ENCODE measurements around the gene CSTF2T.

Gene CSTF2T

DNA sequence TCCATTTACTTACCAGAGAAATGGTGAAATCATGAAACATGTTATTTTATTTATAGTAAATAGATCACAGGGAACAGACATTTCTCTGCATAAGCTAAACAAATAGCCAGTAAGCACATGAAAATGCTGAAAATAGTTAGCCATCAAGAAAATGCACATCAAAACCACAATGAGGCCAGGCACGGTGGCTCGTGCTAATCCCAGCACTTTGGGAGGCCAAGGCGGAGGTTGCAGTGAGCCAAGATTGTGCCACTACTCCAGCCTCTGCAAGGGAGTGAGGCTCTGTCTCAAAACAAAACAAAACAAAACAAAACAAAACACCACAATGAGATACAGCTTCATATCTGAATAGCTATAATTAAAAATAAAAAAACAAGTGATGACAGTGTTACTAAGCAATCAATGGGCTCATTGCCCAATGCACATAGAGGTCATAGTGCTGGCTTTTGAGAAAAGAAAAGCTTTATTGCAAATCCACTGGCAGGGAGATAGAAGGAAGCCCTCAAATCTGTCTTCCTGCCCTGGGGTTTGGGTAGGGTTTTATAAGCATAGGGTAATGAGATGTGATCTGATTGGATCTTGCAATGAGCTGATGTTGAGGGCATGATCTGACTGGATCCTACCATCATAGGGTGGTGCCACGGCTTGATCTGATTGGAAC is 16.2 kb downstream of the CSTF2T start:
- H2BK120ac ChIP-seq (ENCODE audit: low read depth, low read length) = no peak overlapping the region
- H2AFZ ChIP-seq (ENCODE audit: low read depth, low read length) = no peak overlapping the region
- H3K4me3 ChIP-seq (ENCODE audit: insufficient read depth in 1 of 2, low read depth in 1 of 2, low read length in 2 of 2) = peak overlapping the region in 1 of 2 experiments; percentile 37
- H3K36me3 ChIP-seq (ENCODE audit: control insufficient read depth in 1 of 2, insufficient read depth in 2 of 2, low read depth in 1 of 2, low read length in 2 of 2) = no peaks in the 10 kb centered on the region
- H3K9ac ChIP-seq (ENCODE audit: low read length) = peak overlapping the region; percentile 52
- H3K27ac ChIP-seq (ENCODE audit: low read length, poor library complexity, severe bottlenecking) = no peak overlapping the region
- no peaks in the 10 kb centered on the region for H3K79me1 ChIP-seq (replicated peaks; ENCODE audit: low read length, poor library complexity, severe bottlenecking)
- no peaks in the 10 kb centered on the region for H3K27me3 ChIP-seq (ENCODE audit: control insufficient read depth in 1 of 2, insufficient read depth in 1 of 2, low read length in 2 of 2)
- H3K4me2 ChIP-seq (ENCODE audit: low read length, poor library complexity, severe bottlenecking) = no peak overlapping the region
- no peak overlapping the region for H2BK12ac ChIP-seq (ENCODE audit: low read length in 2 of 2)
- H3K4me1 ChIP-seq (ENCODE audit: control insufficient read depth, insufficient read depth, low read depth, low read length) = no peaks in the 10 kb centered on the region
- H3K14ac ChIP-seq (ENCODE audit: low read length in 2 of 2) = peak overlapping the region in 1 of 2 experiments; percentile 84
- WGBS = 73% methylated on average over 4 of the region's 4 CpGs
- no peak overlapping the region for H4K8ac ChIP-seq (ENCODE audit: low read length)
- H3K4ac ChIP-seq (ENCODE audit: low read depth in 1 of 2, low read length in 2 of 2) = no peak overlapping the region
- no peak overlapping the region for H3K23ac ChIP-seq (ENCODE audit: low read length in 2 of 2)
- H2AK5ac ChIP-seq (ENCODE audit: low read length, severe bottlenecking) = no peak overlapping the region
- H2BK5ac ChIP-seq (ENCODE audit: low read depth, low read length, poor library complexity, severe bottlenecking) = no peak overlapping the region
- no peak overlapping the region for H2BK15ac ChIP-seq (ENCODE audit: low read depth, poor library complexity, severe bottlenecking)
- no peaks in the 10 kb centered on the region for H3K9me3 ChIP-seq (ENCODE audit: control insufficient read depth, low read length)
- H4K91ac ChIP-seq (ENCODE audit: low read length) = no peak overlapping the region
- H3K18ac ChIP-seq (ENCODE audit: low read depth in 1 of 2, low read length in 2 of 2) = peak overlapping the region in 1 of 2 experiments; percentile 21
- DNase-seq = peak; percentile 63

GRCh38 chr10:51679841-51680240 is 19.6 kb downstream of the CSTF2T start:
- no peak for DNase-seq
- H2BK15ac ChIP-seq (ENCODE audit: low read depth, poor library complexity, severe bottlenecking) = no peak overlapping the region
- H4K8ac ChIP-seq (ENCODE audit: low read length) = no peak overlapping the region
- H3K9me3 ChIP-seq (ENCODE audit: control insufficient read depth, low read length) = no peaks in the 10 kb centered on the region
- no peak overlapping the region for H3K4me3 ChIP-seq (ENCODE audit: insufficient read depth in 1 of 2, low read depth in 1 of 2, low read length in 2 of 2)
- H3K36me3 ChIP-seq (ENCODE audit: control insufficient read depth in 1 of 2, insufficient read depth in 2 of 2, low read depth in 1 of 2, low read length in 2 of 2) = no peaks in the 10 kb centered on the region
- H4K91ac ChIP-seq (ENCODE audit: low read length) = no peak overlapping the region
- H2AK5ac ChIP-seq (ENCODE audit: low read length, severe bottlenecking) = no peak overlapping the region
- no peak overlapping the region for H3K14ac ChIP-seq (ENCODE audit: low read length in 2 of 2)
- H2AFZ ChIP-seq (ENCODE audit: low read depth, low read length) = no peak overlapping the region
- H3K23ac ChIP-seq (ENCODE audit: low read length in 2 of 2) = no peak overlapping the region
- H3K9ac ChIP-seq (ENCODE audit: low read length) = no peak overlapping the region
- H3K4ac ChIP-seq (ENCODE audit: low read depth in 1 of 2, low read length in 2 of 2) = no peak overlapping the region
- H3K27ac ChIP-seq (ENCODE audit: low read length, poor library complexity, severe bottlenecking) = no peak overlapping the region
- no peak overlapping the region for H2BK120ac ChIP-seq (ENCODE audit: low read depth, low read length)
- H3K4me2 ChIP-seq (ENCODE audit: low read length, poor library complexity, severe bottlenecking) = no peak overlapping the region
- H3K79me1 ChIP-seq (replicated peaks; ENCODE audit: low read length, poor library complexity, severe bottlenecking) = no peaks in the 10 kb centered on the region
- H2BK12ac ChIP-seq (ENCODE audit: low read length in 2 of 2) = no peak overlapping the region
- no peaks in the 10 kb centered on the region for H3K27me3 ChIP-seq (ENCODE audit: control insufficient read depth in 1 of 2, insufficient read depth in 1 of 2, low read length in 2 of 2)
- WGBS = 66% methylated on average over 5 of the region's 6 CpGs
- H2BK5ac ChIP-seq (ENCODE audit: low read depth, low read length, poor library complexity, severe bottlenecking) = no peak overlapping the region
- no peak overlapping the region for H3K18ac ChIP-seq (ENCODE audit: low read depth in 1 of 2, low read length in 2 of 2)
- H3K4me1 ChIP-seq (ENCODE audit: control insufficient read depth, insufficient read depth, low read depth, low read length) = no peaks in the 10 kb centered on the region

DNA sequence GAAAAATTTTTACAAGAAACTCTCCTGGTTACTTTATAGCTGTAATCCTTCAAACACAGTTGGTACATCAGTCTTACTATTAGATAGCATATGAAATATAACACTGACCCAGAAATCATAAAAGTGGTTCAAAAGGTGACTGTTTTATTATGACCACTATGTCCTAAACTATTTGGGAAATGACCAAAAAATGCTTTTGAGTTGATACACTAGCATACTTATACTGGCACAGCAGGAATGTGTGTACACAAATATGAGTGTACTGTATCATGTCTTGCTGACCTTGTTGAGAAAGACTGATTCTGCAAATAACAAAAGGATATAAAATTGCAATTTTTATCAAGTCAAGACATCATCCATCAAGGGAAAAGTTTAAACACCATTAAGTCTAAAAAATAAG is 24.3 kb downstream of the CSTF2T start:
- Histone ChIP-seq H3K9me3 (ENCODE audit: control insufficient read depth, low read length) (peaks cover 20% of the 10 kb centered on the region), H3K18ac (ENCODE audit: low read depth in 1 of 2, low read length in 2 of 2) (no peak overlapping the region), H2BK5ac (ENCODE audit: low read depth, low read length, poor library complexity, severe bottlenecking) (no peak overlapping the region), H2AK5ac (ENCODE audit: low read length, severe bottlenecking) (no peak overlapping the region), H3K4ac (ENCODE audit: low read depth in 1 of 2, low read length in 2 of 2) (no peak overlapping the region), H3K4me1 (ENCODE audit: control insufficient read depth, insufficient read depth, low read depth, low read length) (no peaks in the 10 kb centered on the region), H2BK15ac (ENCODE audit: low read depth, poor library complexity, severe bottlenecking) (no peak overlapping the region), H2BK120ac (ENCODE audit: low read depth, low read length) (no peak overlapping the region), H3K27ac (ENCODE audit: low read length, poor library complexity, severe bottlenecking) (no peak overlapping the region), H4K91ac (ENCODE audit: low read length) (no peak overlapping the region), H2AFZ (ENCODE audit: low read depth, low read length) (no peak overlapping the region), H3K9ac (ENCODE audit: low read length) (no peak overlapping the region), H2BK12ac (ENCODE audit: low read length in 2 of 2) (no peak overlapping the region), H3K27me3 (ENCODE audit: control insufficient read depth in 1 of 2, insufficient read depth in 1 of 2, low read length in 2 of 2) (no peaks in the 10 kb centered on the region), H3K36me3 (ENCODE audit: control insufficient read depth in 1 of 2, insufficient read depth in 2 of 2, low read depth in 1 of 2, low read length in 2 of 2) (no peaks in the 10 kb centered on the region), H3K79me1 (replicated peaks; ENCODE audit: low read length, poor library complexity, severe bottlenecking) (no peaks in the 10 kb centered on the region), H3K23ac (ENCODE audit: low read length in 2 of 2) (no peak overlapping the region), H3K4me3 (ENCODE audit: insufficient read depth in 1 of 2, low read depth in 1 of 2, low read length in 2 of 2) (no peak overlapping the region), H3K4me2 (ENCODE audit: low read length, poor library complexity, severe bottlenecking) (no peak overlapping the region), H4K8ac (ENCODE audit: low read length) (no peak overlapping the region), H3K14ac (ENCODE audit: low read length in 2 of 2) (no peak overlapping the region)
- no peak for DNase-seq

GRCh38 chr10:51672039-51672535 is 27.3 kb downstream of the CSTF2T start:
- Histone ChIP-seq H3K27ac (ENCODE audit: low read length, poor library complexity, severe bottlenecking) (no peak overlapping the region), H3K9ac (ENCODE audit: low read length) (no peak overlapping the region)

More at GRCh38 chr10:51672039-51672535, 27.3 kb downstream of the CSTF2T start:
- Histone ChIP-seq H2BK5ac (ENCODE audit: low read depth, low read length, poor library complexity, severe bottlenecking) (peak overlapping the region; percentile 44), H3K4me3 (ENCODE audit: insufficient read depth in 1 of 2, low read depth in 1 of 2, low read length in 2 of 2) (no peak overlapping the region), H3K27me3 (ENCODE audit: control insufficient read depth in 1 of 2, insufficient read depth in 1 of 2, low read length in 2 of 2) (no peaks in the 10 kb centered on the region), H3K14ac (ENCODE audit: low read length in 2 of 2) (no peak overlapping the region), H3K4me2 (ENCODE audit: low read length, poor library complexity, severe bottlenecking) (no peak overlapping the region), H2AK5ac (ENCODE audit: low read length, severe bottlenecking) (no peak overlapping the region), H3K4me1 (ENCODE audit: control insufficient read depth, insufficient read depth, low read depth, low read length) (no peaks in the 10 kb centered on the region), H3K4ac (ENCODE audit: low read depth in 1 of 2, low read length in 2 of 2) (no peak overlapping the region), H3K79me1 (replicated peaks; ENCODE audit: low read length, poor library complexity, severe bottlenecking) (no peaks in the 10 kb centered on the region), H3K23ac (ENCODE audit: low read length in 2 of 2) (no peak overlapping the region), H3K18ac (ENCODE audit: low read depth in 1 of 2, low read length in 2 of 2) (no peak overlapping the region), H2BK12ac (ENCODE audit: low read length in 2 of 2) (no peak overlapping the region), H4K91ac (ENCODE audit: low read length) (no peak overlapping the region), H2AFZ (ENCODE audit: low read depth, low read length) (no peak overlapping the region), H2BK15ac (ENCODE audit: low read depth, poor library complexity, severe bottlenecking) (no peak overlapping the region), H4K8ac (ENCODE audit: low read length) (no peak overlapping the region), H3K9me3 (ENCODE audit: control insufficient read depth, low read length) (peaks cover 20% of the 10 kb centered on the region), H2BK120ac (ENCODE audit: low read depth, low read length) (no peak overlapping the region), H3K36me3 (ENCODE audit: control insufficient read depth in 1 of 2, insufficient read depth in 2 of 2, low read depth in 1 of 2, low read length in 2 of 2) (no peaks in the 10 kb centered on the region)
- DNase-seq = no peak
